Activated T-helper 9 cell treated with anti-CD3 and anti-CD28 coated beads, Interleukin-2, amount 50 U/mL, for 16 hours (primary cell): ENCODE results near the gene EN2.

ENCODE experiments used
- DNase-seq: peaks from one replicate; pipeline ENCODE4 v3.0.0-alpha.2; 2020; ENCODE audit warnings: low read depth

EN2 gene

DNA sequence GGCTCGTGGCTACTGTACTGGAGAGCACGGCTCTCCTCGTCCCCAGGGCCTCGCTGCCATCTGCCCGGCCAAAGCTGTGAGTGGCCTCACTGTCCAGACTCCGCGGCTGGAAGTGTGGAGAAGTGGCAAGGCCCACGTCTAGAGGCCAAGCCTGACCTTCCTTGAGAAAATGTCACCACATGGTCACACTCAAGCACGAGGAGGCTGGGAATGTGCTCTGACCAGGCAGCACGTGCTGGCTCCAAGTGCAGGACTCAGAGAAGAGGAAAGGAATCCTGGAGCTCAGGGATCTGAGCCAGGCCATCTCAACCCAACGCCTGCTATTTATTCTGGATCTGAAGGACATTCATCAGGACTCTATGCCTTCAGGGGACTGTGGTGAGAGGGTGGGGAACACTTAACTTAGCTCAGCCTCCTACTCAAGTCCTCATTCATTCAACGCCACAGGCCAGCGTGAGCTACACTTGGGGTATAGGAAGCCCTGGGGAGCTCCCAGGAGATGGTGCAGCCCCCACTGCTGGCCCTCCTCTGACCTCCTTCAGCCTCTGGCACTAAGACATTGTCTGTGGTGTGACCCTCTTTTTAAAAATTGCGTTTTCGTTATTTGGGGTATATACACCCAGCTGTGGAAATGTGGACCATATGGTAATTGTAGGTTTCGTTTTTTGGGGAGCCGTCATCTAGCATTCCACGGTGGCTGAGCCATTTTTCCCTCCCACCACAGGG, 29.0 kb downstream of the EN2 start:
- DNase-seq, result no peak

DNA sequence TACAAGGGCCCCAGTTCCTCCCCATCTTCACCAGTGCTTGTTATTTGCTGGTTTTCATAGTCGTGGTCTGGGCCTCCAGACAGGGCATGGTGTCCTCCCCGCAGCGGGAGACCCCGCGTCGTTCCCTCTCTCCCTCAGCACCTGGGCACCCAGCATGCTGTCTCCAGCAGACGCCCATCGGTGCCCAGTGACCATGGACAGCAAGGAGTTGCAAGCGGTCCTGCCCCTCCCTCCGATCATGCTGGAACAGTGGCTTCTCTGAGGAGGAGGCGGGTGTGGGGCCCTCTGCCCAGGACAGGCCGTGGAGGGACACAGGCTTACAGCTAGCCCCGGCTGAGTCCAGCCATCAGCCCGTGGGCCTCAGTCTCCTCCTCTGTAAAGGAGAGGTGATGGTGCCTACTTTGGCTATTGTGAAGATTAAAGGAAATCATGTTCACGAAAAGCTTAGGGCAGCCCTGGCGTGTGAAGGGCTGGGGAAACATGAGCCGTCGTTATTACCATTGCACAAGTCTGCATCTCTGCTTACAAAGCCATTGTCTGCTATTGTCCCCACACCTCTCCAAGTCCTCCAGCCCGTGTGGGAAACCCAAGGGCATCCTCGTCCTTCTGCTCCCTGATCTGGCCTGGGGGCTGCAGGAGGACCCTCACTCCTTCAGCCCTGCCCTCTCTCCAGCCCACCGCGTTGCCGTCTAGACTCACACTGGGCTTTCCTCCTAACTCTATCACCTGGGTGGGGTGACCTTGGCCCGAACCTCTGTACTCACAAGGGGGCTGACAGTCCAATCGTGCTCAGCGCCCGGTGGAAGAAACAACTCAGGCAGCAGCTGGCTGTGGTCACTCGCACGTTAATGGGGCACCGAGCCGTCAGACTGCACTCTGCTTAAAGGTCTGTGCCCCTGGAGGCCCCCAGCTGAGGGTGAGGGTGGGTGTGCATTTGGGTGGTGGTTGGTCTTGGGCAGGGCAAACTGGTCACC, 29.9 kb downstream of the EN2 start:
- DNase-seq, result no peak

DNA sequence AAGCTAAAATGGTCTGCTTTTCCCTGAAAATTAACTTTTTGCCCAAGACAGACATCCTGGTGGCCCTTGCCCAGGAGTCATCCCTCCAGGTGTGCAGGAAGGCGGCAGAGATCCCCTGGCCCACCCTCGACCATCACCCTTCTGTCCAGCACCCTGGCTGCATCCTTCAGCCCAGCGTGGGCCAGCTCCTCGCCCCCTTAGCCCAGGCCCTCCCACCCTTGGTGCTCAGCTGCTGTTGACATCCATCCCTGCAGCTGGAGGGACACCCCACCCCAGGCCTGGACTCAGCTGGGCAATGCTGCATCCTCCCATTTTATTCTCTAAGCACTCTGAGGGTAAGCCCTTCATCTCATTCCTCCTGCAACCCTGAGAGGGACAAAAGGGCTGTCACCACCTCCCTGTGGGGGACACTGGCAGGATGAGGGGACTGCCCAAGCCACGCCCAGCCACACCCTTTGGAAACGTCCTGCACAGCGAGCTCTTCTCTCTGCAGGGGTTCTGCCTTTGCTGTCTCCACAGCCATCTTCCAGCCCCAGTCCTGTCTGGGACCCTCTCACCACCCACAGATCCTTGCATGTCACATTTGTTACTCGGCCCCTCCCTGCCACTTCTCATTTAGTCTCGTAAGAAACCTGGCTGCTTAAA, 30.7 kb downstream of the EN2 start:
- no peak for DNase-seq

DNA sequence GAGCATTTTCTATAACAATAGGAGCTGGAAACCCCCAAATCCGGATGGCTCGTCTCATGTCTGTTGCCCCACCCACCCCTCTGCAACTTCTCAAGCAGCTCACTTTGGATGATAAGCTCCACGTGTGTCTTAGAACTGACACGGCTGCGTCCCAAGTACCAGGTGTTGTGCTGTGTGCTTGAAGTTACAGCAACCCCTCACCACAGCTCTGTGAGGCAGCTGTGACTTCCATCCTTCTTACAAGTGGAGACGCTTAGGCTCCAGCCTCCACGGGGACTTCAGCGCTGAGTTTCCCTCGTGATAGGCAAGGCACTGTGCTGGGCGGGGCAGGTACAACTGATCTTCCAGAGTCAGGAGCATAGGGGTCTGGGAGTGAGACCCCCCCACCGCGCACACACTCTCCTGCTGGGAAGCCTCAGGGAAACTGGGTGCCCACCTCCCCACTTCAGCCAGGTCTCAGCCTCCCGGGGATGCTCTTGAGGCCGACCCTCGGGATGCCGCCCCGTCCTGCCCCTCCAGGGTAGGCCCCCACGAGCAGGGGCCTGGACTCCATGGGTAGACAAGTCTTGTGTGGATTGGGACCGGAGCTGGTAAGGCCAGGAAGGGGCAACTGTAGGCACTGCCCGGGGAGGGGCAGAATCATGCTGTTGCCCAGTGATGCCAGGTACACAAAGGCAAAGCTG, 31.4 kb downstream of the EN2 start:
- DNase-seq, result no peak

DNA sequence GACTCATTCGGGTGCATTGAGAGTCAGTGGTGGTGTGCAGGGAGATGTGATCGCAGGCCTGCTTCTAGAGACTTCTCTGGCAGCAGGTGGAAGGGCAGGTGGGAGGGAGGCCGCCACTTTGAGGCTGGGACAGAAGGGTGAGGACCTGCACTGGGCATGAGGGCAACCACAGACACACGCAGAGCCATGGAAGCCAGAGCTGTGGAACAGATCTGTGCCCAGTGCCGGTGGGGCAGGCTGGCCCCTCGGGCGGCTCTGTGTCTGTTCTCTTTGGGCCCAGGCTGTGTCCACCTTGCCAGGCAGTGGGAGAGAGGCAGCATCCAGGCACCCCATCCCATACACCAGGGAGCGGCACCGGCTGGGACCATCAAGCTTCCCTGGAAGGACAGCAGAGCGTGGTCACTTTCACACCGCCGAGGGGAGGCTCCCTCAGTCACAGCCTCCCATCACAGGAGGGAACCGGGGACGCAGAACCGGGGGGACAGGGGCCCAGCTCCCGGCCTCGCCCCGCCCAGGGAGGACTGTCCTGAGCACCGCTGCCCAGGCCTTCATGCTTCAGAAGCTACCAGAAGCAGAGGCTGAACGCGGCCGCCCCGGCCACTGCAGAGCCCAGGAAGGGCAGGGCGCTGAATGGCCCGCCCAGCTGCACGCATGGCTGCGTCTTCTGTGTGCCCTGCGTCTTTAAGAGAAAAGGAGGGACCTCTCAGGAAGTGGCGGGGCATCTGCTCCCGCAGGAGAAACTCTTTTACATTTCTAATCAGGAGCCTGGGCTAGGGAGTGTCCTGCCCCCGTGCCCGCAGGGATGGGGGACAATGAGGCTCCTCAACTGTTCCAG, 32.1 kb downstream of the EN2 start:
- DNase-seq, result no peak

DNA sequence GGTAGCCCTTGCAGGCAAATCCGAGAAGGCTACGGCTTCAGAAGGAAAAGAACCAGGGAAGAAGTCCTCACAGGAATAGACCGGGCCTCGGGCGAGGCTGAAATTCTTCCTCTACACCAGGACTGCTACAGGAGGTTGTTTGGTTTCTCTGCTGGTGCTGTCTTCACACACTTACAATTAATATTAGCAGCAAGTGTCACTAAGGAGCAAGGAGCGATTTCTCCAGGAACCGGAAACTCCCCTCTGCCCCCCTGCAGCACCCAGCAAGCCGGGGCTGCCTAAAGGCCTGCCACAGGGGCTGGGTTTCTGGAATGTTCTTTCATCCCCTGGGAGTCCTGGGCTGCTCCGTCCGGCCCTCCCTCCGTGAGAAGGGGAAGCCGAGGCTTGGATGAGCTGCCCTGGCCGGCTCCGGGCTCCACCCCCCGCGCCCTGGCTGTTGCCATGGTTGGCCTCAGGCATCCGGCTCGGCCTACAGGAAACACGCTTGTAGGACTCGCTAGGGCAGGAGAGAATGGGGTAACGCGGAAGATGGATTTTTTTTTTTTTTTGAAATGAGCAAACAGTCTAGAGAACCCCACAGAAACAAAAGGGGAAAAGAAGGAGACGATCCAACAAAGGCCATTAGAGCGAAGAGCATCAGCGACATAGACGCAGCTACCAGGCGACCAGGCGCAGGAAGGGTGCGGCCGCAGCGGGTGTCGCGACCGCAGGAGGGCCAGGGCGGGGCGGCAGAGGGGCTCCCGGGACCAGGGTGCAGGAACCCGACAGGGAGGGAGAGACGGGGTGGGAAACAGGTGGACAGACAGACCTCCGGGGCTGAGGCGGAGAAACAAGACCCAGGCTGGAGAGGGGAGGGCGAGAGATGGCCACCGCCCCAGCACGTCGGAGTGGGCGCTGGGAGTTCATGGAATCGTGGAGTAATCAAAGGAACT, 33.0 kb downstream of the EN2 start:
- DNase-seq, result no peak

DNA sequence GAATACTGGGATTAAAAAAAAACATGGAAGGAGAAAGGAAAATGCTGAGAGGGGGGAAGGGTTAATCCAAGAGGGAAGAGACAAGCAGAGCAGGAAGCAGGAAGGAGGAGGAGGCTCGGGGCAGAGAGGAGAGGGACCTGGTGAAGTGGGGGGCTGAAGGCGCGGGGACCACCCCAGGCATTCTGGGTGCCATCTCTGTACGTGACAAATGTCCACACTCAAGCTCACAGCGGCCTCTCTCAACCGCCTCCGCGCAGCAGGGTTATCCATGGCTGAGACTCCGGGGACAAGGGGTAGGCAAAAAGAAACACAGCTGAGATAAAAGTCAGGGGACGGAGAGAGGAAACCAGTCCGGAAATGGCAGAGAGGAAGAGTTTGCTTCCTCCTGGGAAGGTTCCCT, 33.9 kb downstream of the EN2 start:
- DNase-seq, result no peak

DNA sequence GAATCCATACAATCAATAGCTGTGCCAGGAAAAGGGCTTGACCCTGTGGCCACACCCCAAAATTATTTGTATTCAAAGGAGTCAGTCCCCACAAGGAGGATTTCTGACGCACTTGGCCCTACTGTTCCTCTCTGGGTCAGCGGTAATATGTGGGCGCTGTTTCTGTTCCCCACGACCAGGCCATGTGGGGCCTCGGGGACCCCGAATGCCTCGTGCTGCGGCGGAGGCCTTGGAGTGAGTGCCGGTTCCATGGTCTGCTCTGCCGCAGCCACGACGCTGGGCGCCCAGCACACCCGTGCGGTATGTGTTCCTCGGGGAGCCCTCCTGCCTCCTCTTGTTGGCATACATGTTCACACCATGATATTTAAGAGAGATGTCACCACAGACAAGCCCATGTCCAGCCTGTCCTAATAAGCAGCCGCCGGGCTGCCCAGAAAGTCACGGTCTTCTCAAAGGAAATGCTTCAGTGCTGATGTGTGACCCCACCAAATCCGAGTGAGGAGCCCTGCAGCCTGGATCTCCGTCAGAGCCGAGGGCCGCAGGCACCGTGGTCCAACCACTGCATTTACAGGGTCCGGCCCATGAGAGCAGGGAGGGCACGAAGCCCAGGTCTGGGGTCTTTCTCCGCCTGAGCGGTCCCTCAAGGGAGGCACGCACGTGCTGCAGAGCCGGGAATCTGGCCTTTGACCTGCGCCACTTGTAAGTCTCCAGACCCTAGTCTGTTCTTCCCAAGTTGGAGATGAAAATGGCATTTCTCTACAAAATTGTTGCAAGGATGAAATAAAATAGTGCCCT, 36.0 kb downstream of the EN2 start:
- no peak for DNase-seq

DNA sequence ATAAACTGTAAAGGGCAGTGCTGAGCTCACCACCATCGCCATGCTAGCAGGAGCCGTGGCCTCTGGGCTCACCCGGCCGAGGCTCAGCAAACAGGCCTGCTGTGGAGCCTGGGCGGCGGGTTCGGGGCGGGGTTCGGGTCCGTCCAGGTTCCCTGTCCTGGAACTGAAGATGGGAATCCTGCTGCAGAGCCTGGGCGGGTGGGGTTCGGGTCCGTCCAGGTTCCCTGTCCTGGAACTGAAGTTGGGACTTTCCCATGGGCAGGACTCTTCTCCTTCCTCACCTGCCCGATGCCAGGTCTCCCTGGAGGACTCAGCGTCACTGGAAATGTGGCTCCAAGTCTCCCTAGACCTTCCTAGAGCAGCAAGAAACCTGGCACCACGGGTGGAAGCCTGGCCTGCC, 36.6 kb downstream of the EN2 start:
- DNase-seq, result no peak

DNA sequence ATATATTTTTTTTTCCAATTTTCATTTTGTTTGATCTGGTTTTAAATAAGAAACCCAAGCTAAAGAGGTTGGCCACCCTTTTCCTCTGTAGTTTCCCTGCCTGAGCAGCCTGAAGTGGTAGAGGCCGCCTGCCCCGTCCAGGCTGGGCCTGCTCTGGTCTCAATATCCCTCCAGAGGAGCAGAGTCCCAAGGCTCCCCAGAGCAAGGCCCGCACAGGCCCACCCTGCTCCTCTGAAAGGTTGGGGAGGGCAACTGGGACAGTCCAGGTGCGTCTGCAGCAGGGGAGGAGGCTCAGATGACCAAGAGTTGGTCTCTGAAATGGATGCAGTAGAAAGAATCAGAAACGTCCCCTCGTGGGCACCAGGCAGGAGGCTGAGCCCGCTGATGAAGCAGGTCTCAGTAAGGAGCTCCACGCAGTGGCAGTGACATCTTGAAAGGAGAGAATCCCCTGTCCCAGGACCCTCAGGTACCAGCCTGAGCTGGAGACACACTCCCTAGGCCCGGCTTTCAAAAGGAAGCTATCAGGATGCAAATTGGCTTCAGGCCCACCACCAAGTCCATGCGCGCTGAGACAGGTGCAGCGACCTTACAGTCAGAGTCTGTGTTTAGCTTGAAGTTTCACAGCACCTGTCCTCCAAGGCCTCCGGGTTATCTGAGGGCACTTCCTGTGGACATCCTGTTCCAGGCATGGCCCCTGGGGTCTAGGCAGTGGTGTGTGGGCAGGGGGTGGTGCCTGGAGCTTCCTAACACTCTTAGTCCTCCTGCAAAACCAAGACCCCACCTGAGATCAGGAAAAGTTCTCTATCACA, 37.7 kb downstream of the EN2 start:
- no peak for DNase-seq

DNA sequence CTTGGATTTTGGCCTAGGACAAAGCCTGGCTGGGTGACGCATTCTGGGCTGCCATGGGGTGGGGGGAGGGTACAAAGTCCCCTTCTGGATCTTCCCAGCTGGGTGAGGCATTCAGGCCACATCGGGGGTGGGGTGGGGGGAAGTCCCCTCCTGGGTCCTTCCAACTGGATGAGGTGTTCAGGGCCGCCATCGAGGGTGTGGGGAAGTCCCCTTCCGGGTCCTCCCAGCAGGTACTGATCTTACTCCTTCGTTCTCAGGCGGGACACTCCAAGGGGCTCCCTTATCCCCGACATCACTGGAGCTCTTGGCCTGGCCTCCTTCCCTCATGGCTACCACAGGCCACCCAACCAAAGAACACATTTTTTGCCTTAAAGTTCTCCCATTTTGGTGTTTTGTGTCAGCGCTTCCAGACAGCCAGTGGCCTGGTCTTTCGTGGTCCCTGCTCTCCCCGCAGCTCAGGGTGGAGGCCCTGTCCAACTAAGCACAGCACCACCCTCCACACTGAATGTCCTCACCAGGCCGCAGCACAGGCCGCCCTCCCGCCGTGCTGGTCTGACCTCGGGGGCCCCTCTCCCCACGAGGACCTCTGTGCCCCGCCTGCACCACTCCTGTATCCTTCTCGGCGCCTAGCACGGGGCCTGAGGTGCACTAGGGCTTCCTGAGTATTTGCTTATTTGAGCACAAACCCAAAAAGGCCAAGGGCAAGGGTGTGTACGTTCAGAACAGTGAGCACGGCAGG, 38.5 kb downstream of the EN2 start:
- no peak for DNase-seq

DNA sequence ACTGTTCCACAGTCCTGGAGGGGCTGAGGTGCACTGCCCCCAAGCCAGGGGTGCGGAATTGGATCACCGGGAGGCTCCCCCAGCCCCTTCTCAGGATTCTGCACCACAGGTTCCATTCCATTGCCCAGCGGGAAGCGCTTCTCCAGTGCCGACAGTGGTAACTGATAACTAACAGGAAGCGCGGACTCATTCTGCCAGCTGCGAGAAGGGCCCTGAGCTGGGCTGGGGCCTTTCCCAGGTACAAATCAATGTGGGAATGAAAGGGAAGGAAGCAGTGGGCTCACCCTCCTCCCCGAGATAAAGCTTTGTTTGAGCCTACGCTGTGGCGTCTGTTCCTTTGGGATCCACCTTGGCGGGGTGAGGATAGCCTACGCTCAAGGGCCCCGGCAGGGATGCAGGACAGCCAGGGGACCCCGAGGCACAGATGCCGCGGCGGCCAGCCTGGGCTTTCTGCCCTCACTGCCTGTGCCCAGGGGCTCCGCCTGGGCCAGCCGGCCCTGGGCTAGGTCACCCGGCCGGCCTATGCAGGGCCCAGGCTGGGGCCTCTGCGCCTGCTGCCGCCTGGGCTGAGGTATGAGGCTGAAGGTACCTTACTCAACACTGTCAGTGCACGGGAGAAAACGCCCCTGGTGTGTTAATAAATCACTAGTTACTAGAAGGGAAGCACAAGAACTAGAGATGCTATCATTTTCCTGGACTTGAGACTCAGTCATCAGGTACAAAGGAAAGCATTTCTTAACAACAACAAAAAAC, 39.4 kb downstream of the EN2 start:
- DNase-seq, result no peak

DNA sequence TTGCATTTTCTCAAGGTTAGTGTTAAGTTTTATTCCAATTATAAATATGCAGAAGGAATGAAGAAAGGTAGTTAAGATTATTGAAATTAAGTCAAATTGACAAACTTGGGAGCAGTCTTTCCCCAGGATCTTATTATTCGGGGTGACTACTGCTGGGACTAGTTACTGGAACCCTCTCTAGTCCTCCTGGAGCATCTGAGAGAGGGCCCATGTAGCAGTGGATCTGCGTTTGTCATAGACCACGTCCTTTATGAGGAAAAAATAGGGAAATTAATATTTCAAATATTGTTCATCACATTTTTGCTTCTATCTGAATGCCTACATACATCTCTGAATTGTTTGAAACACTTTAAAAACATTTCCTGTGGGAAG, 47.5 kb downstream of the EN2 start:
- no peak for DNase-seq

DNA sequence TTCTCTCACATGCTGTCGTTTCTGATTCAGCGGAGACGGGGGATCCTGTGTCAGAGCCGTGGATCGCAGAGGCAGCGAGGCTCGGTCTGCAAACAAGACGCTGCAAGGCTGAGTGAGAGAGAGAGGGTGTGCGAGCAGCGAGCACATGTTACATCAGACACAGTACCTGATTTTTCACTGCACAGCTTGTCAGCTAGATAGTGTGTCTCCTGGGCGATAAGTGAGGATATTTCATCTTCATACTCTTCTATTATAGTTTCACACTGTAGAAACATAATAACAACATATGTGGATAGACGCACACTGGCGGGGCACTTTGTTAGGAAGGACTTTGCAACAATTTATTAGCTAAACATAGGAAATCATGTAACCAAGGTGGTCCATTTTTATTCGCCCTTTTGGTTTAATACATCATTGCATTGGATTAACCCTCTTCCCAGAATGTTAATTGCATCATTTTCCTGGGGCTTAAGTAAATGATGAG, 49.0 kb downstream of the EN2 start:
- no peak for DNase-seq

DNA sequence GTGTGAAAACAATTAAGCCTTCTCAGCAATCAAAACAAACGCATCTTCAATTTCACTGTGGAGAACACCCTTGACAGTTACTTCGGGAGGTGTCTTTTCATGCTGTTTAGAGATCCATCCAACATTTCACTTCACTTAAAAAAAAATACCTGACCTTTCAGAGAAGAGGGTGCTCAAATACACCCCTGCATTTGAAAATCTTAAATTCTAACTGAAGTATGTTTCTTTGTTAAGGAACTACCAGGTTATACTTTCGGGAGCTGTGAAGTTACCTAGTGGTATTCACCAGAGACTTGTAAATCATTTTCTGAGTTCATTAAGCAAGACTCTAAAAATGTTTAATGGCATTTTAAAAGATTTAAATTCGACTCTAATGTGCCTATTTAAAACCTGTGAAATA, 49.6 kb downstream of the EN2 start:
- DNase-seq, result no peak

DNA sequence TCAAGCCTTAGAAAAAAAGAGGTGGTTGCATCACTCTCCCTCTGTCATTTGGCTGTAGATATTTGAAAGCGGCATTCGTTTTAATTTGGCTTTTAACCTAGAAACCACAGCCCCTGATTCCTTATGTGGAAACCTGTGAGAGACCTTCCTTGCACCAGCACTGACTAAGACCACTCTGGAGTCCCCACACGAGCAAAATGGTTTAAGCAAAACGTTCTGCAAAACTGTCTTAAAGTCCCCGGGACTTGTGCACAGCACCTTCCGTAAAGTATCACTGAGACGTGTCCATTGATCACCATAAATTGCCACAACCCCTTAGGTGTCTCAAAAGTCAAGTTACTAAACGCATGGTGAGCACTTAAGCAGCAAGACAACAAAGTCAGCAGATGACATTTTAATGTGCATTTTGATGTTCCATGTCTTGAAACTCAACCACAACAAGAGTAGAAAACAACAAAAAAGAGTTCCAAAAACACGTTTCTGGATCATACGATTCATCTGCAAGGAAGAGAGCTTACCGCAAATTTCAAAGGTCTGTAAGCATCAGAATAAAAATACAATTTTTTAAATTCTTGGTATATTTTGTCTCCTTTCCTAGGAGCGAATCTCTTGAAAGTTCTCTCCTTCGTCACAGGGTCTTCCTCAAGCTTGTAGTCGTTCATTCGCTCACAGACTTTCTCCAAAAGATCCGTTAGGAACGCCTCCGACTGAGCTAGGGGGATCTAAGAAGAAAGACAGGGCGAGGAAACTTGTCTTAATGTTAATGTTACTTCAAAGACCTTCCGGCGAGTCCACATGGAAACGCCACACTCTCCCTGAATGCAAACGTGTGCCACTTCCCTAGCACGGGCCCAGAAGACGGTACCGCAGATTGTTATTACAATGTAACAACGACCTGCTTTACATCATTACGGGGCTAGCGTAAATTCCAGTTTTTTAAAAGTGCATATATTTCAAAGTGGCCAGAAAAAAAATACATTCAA, 50.7 kb downstream of the EN2 start:
- DNase-seq, result no peak
